HG03457 (cell line): ENCODE results near the gene LMAN1L.
A peak's percentile ranks its signal among the peaks of the same experiment; 100 is the strongest.

Experiments used
- ATAC-seq: cut with Tn5 transposase; IDR thresholded peaks from one replicate; pipeline ENCODE4 v1.9.1; 2021; ENCODE audit warnings: moderate number of reproducible peaks; ENCODE audit not compliant: unreplicated experiment

LMAN1L gene

DNA sequence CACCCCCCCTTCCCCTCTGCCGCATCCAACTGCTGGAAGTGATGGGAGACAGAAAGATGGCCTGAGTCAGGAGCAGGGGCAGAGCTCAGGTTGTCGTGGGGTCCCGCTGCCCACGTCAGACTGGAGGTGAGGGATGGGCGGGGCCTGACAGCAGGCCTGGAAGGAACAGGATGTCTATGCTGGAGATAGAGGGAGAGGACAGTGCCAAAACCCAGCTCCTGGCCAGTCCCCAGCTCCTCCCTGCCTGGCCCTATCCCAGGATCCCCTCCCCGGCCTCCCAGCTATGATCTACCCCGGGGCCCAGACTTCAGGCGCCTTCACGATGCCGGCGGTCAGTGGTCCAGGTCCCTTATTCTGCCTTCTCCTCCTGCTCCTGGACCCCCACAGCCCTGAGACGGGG lies at the start of gene LMAN1L:
Gene LMAN1L (plus strand): TSS at position 303 of the 400 bp plus-strand sequence. CDS start 20 bp downstream, at position 323.
- no peak for ATAC-seq

GRCh38 chr15:74763416-74763815 lies 49.2 kb upstream of the LMAN1L start:
- no peak for ATAC-seq

GRCh38 chr15:74767167-74768098 lies 45.2 kb upstream of the LMAN1L start:
- ATAC-seq = no peak

DNA sequence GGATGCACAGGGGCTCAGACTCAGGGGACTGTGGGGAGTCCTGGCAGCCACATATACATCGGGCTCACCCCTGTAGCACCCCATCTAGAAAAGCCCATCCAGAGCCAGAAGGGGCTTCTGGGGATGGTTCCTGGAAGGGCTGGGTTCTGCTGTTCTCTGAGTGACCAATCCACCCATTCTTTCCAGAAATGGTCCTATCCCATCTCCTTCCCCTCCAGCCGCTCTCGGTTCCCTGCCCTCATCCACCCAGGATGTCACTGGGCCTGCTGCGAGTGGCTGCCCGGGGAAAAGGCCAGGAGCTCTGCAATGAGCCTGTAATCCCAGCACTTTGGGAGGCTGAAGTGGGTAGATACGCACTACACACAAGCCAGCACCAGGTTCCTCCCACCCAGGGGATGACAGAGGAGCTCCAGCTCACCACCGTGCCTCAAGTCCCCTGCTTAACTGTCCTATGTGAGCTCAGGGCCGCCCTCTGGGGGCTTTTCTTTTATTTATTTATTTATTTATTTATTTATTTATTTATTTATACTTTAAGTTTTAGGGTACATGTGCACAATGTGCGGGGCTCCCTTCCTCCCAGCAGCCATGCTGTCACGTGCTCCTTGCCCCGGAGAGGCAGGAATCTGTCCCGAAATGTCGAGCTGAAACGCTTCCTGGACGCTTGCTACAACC lies 44.4 kb upstream of the LMAN1L start:
- ATAC-seq = no peak

DNA sequence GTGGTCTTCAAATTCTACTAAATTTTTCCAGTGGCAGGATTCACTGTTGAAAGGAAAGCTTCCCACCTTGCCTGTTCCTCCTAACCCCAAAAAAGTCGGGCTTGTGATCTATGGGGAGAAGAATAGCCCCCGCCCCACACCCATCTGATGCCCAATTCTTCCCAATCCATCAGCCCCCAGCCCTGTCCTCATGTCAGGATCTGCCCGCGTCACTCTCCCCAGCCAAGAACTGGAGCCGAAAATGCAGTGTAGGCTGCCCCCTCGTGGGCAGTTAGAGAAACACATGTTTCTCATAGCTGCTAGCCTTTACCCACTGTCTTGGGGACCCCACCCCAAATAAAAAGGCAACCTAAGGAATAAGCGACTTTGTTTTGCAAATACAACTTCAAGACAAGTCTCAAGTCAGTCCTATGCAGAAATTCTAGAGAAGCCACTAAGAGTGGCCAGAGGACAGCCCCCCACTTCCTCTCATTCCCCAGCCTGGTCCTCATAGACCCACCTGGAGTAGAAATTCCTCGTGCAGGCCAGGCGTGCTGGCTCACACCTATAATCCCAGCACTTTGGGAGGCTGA lies 43.8 kb upstream of the LMAN1L start:
- no peak for ATAC-seq

DNA sequence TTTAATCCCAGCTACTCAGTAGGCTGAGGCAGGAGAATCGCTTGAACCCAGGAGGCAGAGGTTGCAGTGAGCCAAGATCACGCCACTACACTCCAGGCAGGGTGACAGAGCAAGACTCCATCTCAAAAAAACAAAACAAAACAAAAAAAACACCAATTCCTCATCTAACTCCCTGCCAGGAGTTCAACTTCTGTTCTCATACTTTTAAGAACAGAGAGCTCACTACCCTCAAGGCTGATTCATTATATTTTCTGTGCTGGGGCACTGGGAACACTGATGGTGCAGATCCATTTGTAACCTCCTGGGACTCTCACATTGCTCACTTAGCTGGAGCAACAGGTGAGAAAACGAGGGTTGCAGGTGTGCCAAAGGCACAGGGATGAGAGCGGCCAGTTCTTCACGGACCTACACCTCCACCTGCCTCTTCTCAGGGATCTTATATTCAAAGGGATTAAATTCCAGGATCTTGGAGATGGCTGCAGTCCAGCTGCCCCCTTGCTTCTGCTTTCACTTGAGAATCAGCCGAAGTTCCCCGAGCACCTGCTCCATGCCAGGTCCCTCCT lies 43.1 kb upstream of the LMAN1L start:
- no peak for ATAC-seq

GRCh38 chr15:74770211-74770903 lies 42.3 kb upstream of the LMAN1L start:
- no peak for ATAC-seq

GRCh38 chr15:74773329-74773728 lies 39.3 kb upstream of the LMAN1L start:
- no peak for ATAC-seq

- no peak for ATAC-seq
Observed at GRCh38 chr15:74773731-74774252, 38.8 kb upstream of the LMAN1L start.

- no peak for ATAC-seq
Observed at GRCh38 chr15:74775132-74775562, 37.5 kb upstream of the LMAN1L start.

DNA sequence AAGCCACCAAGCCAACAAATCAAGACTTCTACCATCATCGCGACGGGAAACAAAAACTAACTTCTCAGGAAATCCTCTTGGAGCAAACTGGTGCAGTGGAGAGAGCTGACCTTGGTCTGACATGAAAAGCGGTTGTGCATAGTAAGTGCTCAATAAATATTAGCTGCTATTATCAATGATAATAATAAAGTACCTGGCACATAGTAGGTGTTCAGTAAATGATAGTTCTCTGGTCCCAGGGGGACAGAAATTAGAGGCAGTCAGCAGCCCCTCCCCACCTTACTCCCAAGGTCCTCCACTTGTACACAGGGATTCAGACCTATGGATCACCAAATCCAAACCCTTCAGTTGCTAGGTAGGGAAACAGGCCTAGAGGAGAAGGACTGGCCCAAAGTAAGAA lies 36.7 kb upstream of the LMAN1L start:
- no peak for ATAC-seq

DNA sequence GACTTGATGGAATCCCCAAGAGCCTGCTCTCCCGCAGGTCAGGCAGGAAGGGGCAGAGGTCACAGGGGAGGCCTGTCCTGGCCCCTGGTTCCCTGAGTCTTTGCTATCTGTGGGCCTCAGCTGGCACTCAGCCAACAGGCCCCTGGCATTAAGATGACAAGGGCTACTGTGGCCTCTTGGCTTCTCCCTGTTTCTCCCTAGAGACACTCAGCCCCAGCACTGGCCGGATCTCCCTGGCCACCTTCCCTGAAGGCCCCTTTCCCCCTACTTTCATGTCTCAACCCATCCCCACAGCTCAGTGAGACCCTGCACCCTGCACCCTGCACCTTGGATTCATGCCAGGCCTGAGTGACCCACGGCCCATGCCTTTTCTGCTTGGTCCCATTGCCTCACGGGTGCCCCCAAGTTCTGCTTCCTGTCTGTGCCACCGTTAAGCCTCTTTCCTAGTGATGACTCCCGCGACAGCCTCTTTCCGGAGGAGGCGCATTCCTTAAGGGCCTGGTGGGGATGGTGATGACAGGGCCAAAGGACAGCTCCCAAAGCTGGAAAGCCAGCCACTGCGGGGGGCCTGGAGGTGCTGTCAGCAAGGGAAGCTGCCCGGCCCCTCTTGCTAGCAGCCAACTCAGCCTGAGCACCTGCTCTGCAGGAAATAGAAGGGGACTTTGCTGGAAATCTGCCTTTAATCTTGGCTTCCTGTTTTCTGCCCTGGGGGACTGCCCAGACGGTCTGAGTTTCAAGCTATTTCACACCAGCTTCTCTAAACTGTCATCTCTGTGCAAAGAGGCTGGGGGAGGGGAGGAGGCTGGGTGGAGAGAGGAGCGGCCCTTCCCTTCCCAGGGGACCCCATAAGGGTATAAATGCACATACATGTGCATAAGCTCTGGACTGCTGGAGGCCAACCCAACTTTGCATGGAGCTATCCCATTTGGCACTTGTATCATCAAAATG lies 35.5 kb upstream of the LMAN1L start:
- ATAC-seq = peak; percentile 34

DNA sequence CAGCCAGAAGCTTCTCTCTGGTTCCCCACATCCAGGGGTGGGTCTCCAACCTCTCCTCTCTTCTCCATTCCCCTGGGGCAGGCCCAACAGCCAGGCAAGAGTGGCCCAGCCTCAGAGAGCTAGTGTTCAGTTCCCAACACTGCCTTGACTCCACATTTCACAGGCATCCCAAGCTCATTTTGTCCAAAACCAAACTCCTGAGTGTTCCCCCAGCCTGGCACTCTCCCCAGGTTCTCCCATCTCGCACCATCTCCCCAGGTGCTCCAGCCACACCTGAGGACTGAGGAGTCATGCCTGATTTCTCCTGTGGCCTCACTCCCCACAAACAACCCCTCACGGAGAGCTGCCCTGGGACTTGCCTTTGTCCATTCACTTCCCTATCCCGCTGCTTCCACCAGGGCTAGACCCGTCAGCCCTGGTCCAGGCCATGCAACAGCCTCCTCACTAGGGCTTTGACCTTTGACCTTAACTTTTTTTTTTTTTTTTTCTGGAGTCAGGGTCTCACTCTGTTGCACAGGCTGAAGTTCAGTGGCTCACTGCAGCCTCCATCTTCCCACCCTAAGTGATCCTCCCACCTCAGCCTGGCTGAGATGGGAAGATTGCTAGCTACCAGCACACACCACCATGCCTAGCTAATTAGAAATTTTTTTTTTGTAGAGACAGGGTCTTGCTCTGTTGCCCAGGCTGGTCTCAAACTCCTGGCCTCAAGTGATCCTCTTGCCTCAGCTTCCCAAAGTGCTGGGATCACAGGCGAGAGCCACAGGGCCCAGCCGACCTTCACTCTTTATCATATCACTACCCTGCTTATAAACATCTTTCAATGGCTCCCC lies 34.7 kb upstream of the LMAN1L start:
- no peak for ATAC-seq

GRCh38 chr15:74778599-74778970 lies 34.0 kb upstream of the LMAN1L start:
- ATAC-seq = no peak

DNA sequence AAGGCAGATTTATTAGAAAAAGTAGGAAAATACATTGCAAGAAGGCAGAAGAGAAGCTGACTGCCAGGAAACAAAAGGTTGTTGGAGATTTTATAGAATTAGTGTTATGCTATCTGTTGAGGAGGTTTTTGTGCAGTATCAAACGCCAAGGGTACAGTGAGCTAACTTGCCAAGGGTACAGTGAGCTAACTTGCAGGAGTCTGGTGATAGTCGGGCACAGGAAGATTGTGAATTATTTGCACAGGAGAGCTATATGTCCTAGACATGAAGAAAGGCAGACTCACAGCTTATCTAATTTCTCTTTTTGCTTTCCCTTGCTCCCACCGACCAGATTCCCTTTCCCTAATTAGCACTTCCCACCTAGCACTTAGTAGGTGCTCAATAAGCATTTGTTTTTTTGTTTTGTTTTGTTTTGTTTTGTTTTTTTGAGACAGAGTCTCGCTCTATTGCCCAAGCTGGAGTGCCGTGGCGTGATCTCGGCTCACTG lies 33.4 kb upstream of the LMAN1L start:
- ATAC-seq = no peak

GRCh38 chr15:74780523-74781430 lies 31.9 kb upstream of the LMAN1L start:
- ATAC-seq = no peak

GRCh38 chr15:74781431-74782258 lies 31.0 kb upstream of the LMAN1L start, which contains the start of gene CSK:
Gene CSK (plus strand): TSS chr15:74782080. CDS start chr15:74798298, 16,218 bp downstream.
- no peak for ATAC-seq
